GM12891 (cell line): ENCODE results near the gene C19orf67.

Experiments
- DNase-seq: peaks from one replicate; pipeline ENCODE4 v3.0.0; 2011; ENCODE audit warnings: low spot score; ENCODE audit not compliant: insufficient read length
- FAIRE-seq: peaks from 2 replicates; lab custom pipeline; 2011; peaks lifted over from hg19 to GRCh38; lab: Jason Lieb, UNC
- PAX5 ChIP-seq: IDR thresholded peaks from 2 replicates; pipeline ENCODE4 v1.6.1; 2011; ENCODE audit warnings: low read length, moderate library complexity, mild to moderate bottlenecking; ENCODE audit not compliant: insufficient read depth, severe bottlenecking
- POLR2A ChIP-seq: IDR thresholded peaks from 2 replicates; pipeline ENCODE4 v1.6.1; 2011; ENCODE audit warnings: low read depth, low read length, control low read depth
- POLR2AphosphoS5 ChIP-seq: IDR thresholded peaks from 2 replicates; pipeline ENCODE4 v1.6.1; 2011; ENCODE audit warnings: low read depth, low read length, control low read depth
- POU2F2 ChIP-seq: IDR thresholded peaks from 2 replicates; pipeline ENCODE4 v1.6.1; 2011; ENCODE audit warnings: low read depth, mild to moderate bottlenecking, control low read depth, low read length, moderate library complexity
- SPI1 ChIP-seq: IDR thresholded peaks from 2 replicates; pipeline ENCODE4 v1.6.1; 2011; ENCODE audit warnings: low read depth, low read length, control low read depth
- TAF1 ChIP-seq: IDR thresholded peaks from 2 replicates; pipeline ENCODE4 v1.6.1; 2011; ENCODE audit warnings: low read depth, low read length, control low read depth

The C19orf67 gene

DNA sequence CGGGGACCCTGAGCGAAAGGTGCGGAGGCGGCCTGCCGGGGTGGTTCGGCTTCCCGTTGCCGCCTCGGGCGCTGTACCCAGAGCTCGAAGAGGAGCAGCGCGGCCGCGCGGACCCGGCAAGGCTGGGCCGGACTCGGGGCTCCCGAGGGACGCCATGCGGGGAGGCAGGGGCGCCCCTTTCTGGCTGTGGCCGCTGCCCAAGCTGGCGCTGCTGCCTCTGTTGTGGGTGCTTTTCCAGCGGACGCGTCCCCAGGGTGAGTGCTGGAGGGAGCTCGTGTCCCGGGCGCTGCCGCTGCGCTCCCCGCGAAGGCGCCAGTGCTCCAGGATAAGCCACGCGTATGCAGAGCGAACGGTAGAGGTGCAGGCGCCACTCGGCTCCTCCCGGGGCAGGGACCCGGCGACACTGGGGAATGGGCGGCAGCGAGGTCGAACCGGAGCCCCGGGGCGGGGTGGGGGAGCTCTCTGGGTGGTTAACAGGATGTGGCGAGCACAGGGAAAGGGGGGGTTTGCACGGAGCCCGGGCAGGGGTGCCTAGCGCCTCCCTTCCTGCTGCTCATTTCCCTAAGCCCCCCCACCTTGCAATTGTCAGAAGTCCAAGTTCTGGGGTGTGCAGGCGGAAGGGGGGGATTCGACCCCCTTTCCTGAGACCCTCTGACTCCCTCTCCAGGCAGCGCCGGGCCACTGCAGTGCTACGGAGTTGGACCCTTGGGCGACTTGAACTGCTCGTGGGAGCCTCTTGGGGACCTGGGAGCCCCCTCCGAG, 53.7 kb downstream of the C19orf67 start, which contains the start of gene IL27RA:
IL27RA (plus strand) TSS at position 44 of the 762 bp plus-strand sequence; CDS start at position 155, 111 bp downstream.
- FAIRE-seq: peak; percentile 82
- peak; percentile 77 for DNase-seq
- TF ChIP-seq POLR2AphosphoS5 (0 out of 2 replicates have a peak, but pooled peaks have one; percentile 35), TAF1 (no peak; the same call in 1 of the 2 replicates), POLR2A (peak; percentile 54), SPI1 (0 out of 2 replicates have a peak, but pooled peaks have one; percentile 12), PAX5 (no peak), POU2F2 (0 out of 2 replicates have a peak, but pooled peaks have one; percentile 45)
